ENCODE results near the gene FIBP.
A peak's percentile ranks its signal among the peaks of the same experiment; 100 is the strongest.

The FIBP gene

GRCh38 chr11:65886826-65887722, 1.2 kb downstream of the FIBP start:
- Histone ChIP-seq H3K36me3 (ENCODE audit: control insufficient read depth, insufficient read depth, low read length) (peaks cover 48% of the 10 kb centered on the region), H3K27me3 (ENCODE audit: control insufficient read depth, insufficient read depth, low read length) (peaks cover 14% of the 10 kb centered on the region), H3K4me1 (ENCODE audit: control insufficient read depth, insufficient read depth, low read length) (peaks cover 19% of the 10 kb centered on the region), H3K27ac (ENCODE audit: low read depth, low read length) (no peak overlapping the region), H3K4me3 (ENCODE audit: low read depth, low read length) (peak overlapping the region; percentile 94), H3K9ac (ENCODE audit: low read length) (peak overlapping the region; percentile 63), H3K9me3 (ENCODE audit: control insufficient read depth, insufficient read depth, low read depth, low read length) (no peaks in the 10 kb centered on the region)

- peaks cover 14% of the 10 kb centered on the region for H3K27me3 ChIP-seq (ENCODE audit: control insufficient read depth, insufficient read depth, low read length)
- no peak overlapping the region for H3K27ac ChIP-seq (ENCODE audit: low read depth, low read length)
- no peak overlapping the region for H3K4me3 ChIP-seq (ENCODE audit: low read depth, low read length)
- no peak overlapping the region for H3K9ac ChIP-seq (ENCODE audit: low read length)
- peaks cover 53% of the 10 kb centered on the region for H3K36me3 ChIP-seq (ENCODE audit: control insufficient read depth, insufficient read depth, low read length)
- peaks cover 15% of the 10 kb centered on the region for H3K4me1 ChIP-seq (ENCODE audit: control insufficient read depth, insufficient read depth, low read length)
- H3K9me3 ChIP-seq (ENCODE audit: control insufficient read depth, insufficient read depth, low read depth, low read length), result no peaks in the 10 kb centered on the region
These were observed 2.3 kb downstream of the FIBP start for GRCh38 chr11:65885808-65886536.

- H3K27me3 ChIP-seq (ENCODE audit: control insufficient read depth, insufficient read depth, low read length), result peaks cover 13% of the 10 kb centered on the region
- no peak overlapping the region for H3K27ac ChIP-seq (ENCODE audit: low read depth, low read length)
- H3K9ac ChIP-seq (ENCODE audit: low read length), result no peak overlapping the region
- no peak overlapping the region for H3K4me3 ChIP-seq (ENCODE audit: low read depth, low read length)
- peaks cover 15% of the 10 kb centered on the region for H3K4me1 ChIP-seq (ENCODE audit: control insufficient read depth, insufficient read depth, low read length)
- peaks cover 53% of the 10 kb centered on the region for H3K36me3 ChIP-seq (ENCODE audit: control insufficient read depth, insufficient read depth, low read length)
- no peaks in the 10 kb centered on the region for H3K9me3 ChIP-seq (ENCODE audit: control insufficient read depth, insufficient read depth, low read depth, low read length)
These were observed 3.0 kb downstream of the FIBP start for GRCh38 chr11:65885231-65885630.

GRCh38 chr11:65884716-65885092, 3.6 kb downstream of the FIBP start:
- no peak overlapping the region for H3K27ac ChIP-seq (ENCODE audit: low read depth, low read length)
- no peaks in the 10 kb centered on the region for H3K9me3 ChIP-seq (ENCODE audit: control insufficient read depth, insufficient read depth, low read depth, low read length)
- H3K27me3 ChIP-seq (ENCODE audit: control insufficient read depth, insufficient read depth, low read length), result peaks cover 8% of the 10 kb centered on the region
- H3K4me3 ChIP-seq (ENCODE audit: low read depth, low read length), result no peak overlapping the region
- H3K9ac ChIP-seq (ENCODE audit: low read length), result no peak overlapping the region
- peaks cover 53% of the 10 kb centered on the region for H3K36me3 ChIP-seq (ENCODE audit: control insufficient read depth, insufficient read depth, low read length)
- H3K4me1 ChIP-seq (ENCODE audit: control insufficient read depth, insufficient read depth, low read length), result peaks cover 9% of the 10 kb centered on the region

- no peak overlapping the region for H3K9ac ChIP-seq (ENCODE audit: low read length)
- peaks cover 6% of the 10 kb centered on the region for H3K4me1 ChIP-seq (ENCODE audit: control insufficient read depth, insufficient read depth, low read length)
- no peaks in the 10 kb centered on the region for H3K9me3 ChIP-seq (ENCODE audit: control insufficient read depth, insufficient read depth, low read depth, low read length)
- peaks cover 1% of the 10 kb centered on the region; the same call in 1 of the 2 replicates for H3K27me3 ChIP-seq (ENCODE audit: control insufficient read depth, insufficient read depth, low read length)
- peaks cover 53% of the 10 kb centered on the region for H3K36me3 ChIP-seq (ENCODE audit: control insufficient read depth, insufficient read depth, low read length)
- H3K4me3 ChIP-seq (ENCODE audit: low read depth, low read length), result no peak overlapping the region
- no peak overlapping the region for H3K27ac ChIP-seq (ENCODE audit: low read depth, low read length)
These were observed 4.2 kb downstream of the FIBP start for GRCh38 chr11:65883786-65884715.

GRCh38 chr11:65883058-65883761, 5.1 kb downstream of the FIBP start:
- H3K4me1 ChIP-seq (ENCODE audit: control insufficient read depth, insufficient read depth, low read length), result peaks cover 5% of the 10 kb centered on the region
- no peak overlapping the region for H3K9ac ChIP-seq (ENCODE audit: low read length)
- no peak overlapping the region for H3K27ac ChIP-seq (ENCODE audit: low read depth, low read length)
- H3K36me3 ChIP-seq (ENCODE audit: control insufficient read depth, insufficient read depth, low read length), result peaks cover 53% of the 10 kb centered on the region
- H3K4me3 ChIP-seq (ENCODE audit: low read depth, low read length), result no peak overlapping the region
- H3K9me3 ChIP-seq (ENCODE audit: control insufficient read depth, insufficient read depth, low read depth, low read length), result no peaks in the 10 kb centered on the region
- no peaks in the 10 kb centered on the region for H3K27me3 ChIP-seq (ENCODE audit: control insufficient read depth, insufficient read depth, low read length)

- no peaks in the 10 kb centered on the region for H3K27me3 ChIP-seq (ENCODE audit: control insufficient read depth, insufficient read depth, low read length)
- no peak overlapping the region for H3K9ac ChIP-seq (ENCODE audit: low read length)
- no peak overlapping the region for H3K4me3 ChIP-seq (ENCODE audit: low read depth, low read length)
- peaks cover 53% of the 10 kb centered on the region for H3K36me3 ChIP-seq (ENCODE audit: control insufficient read depth, insufficient read depth, low read length)
- H3K9me3 ChIP-seq (ENCODE audit: control insufficient read depth, insufficient read depth, low read depth, low read length), result no peaks in the 10 kb centered on the region
- peaks cover 2% of the 10 kb centered on the region for H3K4me1 ChIP-seq (ENCODE audit: control insufficient read depth, insufficient read depth, low read length)
- H3K27ac ChIP-seq (ENCODE audit: low read depth, low read length), result no peak overlapping the region
These were observed 5.9 kb downstream of the FIBP start for GRCh38 chr11:65882120-65883057.

GRCh38 chr11:65880844-65881421, 7.3 kb downstream of the FIBP start:
- peaks cover 41% of the 10 kb centered on the region for H3K36me3 ChIP-seq (ENCODE audit: control insufficient read depth, insufficient read depth, low read length)
- H3K4me1 ChIP-seq (ENCODE audit: control insufficient read depth, insufficient read depth, low read length), result no peaks in the 10 kb centered on the region
- H3K4me3 ChIP-seq (ENCODE audit: low read depth, low read length), result no peak overlapping the region
- H3K9me3 ChIP-seq (ENCODE audit: control insufficient read depth, insufficient read depth, low read depth, low read length), result no peaks in the 10 kb centered on the region
- no peak overlapping the region for H3K27ac ChIP-seq (ENCODE audit: low read depth, low read length)
- no peaks in the 10 kb centered on the region for H3K27me3 ChIP-seq (ENCODE audit: control insufficient read depth, insufficient read depth, low read length)
- H3K9ac ChIP-seq (ENCODE audit: low read length), result no peak overlapping the region

GRCh38 chr11:65880027-65880426, 8.2 kb downstream of the FIBP start:
- no peak overlapping the region for H3K9ac ChIP-seq (ENCODE audit: low read length)
- no peaks in the 10 kb centered on the region for H3K4me1 ChIP-seq (ENCODE audit: control insufficient read depth, insufficient read depth, low read length)
- no peaks in the 10 kb centered on the region for H3K27me3 ChIP-seq (ENCODE audit: control insufficient read depth, insufficient read depth, low read length)
- H3K36me3 ChIP-seq (ENCODE audit: control insufficient read depth, insufficient read depth, low read length), result peaks cover 32% of the 10 kb centered on the region
- H3K9me3 ChIP-seq (ENCODE audit: control insufficient read depth, insufficient read depth, low read depth, low read length), result no peaks in the 10 kb centered on the region
- H3K27ac ChIP-seq (ENCODE audit: low read depth, low read length), result no peak overlapping the region
- H3K4me3 ChIP-seq (ENCODE audit: low read depth, low read length), result no peak overlapping the region
